CD4-positive, alpha-beta T cell (primary cell): ENCODE measurements around the gene PDGFRB. TPM values are rescaled to one million over a fixed set of nuclear protein-coding genes. Genes with fewer than 3 reads are reported as not detected.
A peak's percentile ranks its signal among the peaks of the same experiment; 100 is the strongest.

Experiments used
- ATAC-seq: fragments of 200-7000 bp; cut with Tn5 transposase; one replicate; pipeline ENCODE4 v1.10.0; 2022; ENCODE audit warnings: mild to moderate bottlenecking; ENCODE audit not compliant: poor library complexity
- CTCF ChIA-PET: fragments of 350-600 bp; sonication (Branson Sonifier 250); formaldehyde crosslinking; loops from one replicate; lab custom pipeline; 2021; ENCODE audit warnings: antibody characterized with exemption, inconsistent platforms; lab: Charles Lee
- POLR2A ChIA-PET: fragments of 350-600 bp; sonication (Branson Sonifier 250); formaldehyde crosslinking; loops from one replicate; lab custom pipeline; 2021; ENCODE audit warnings: antibody characterized with exemption, inconsistent platforms; lab: Charles Lee
- DNase-seq, 14 experiments: peaks; one replicate each; pipeline ENCODE4 v3.0.0-alpha.2; 2013 to 2020; ENCODE audit warnings: mixed read lengths in 2 of 14
- H3K27ac ChIP-seq, 2 donors: one replicate each; pipeline versions ENCODE4 v1.5.1 to v1.7.0; 2013; ENCODE audit warnings: low read length in 2 of 2, low read depth in 1 of 2, mild to moderate bottlenecking in 1 of 2
- H3K27me3 ChIP-seq, 2 experiments: 1 replicate in 1 of 2; 2 replicates in 1 of 2; pipeline versions ENCODE4 v1.6.1 to v1.7.0; 2013; ENCODE audit warnings: low read length in 2 of 2, control low read depth in 1 of 2, mild to moderate bottlenecking in 1 of 2, moderate library complexity in 1 of 2; ENCODE audit not compliant: insufficient read depth in 2 of 2, control insufficient read depth in 1 of 2
- H3K36me3 ChIP-seq: one replicate; pipeline ENCODE4 v1.6.1; 2013; ENCODE audit warnings: low read length, control low read depth; ENCODE audit not compliant: insufficient read depth
- H3K4me1 ChIP-seq: one replicate; pipeline ENCODE4 v1.6.1; 2013; ENCODE audit warnings: low read length, control low read depth; ENCODE audit not compliant: insufficient read depth
- H3K4me3 ChIP-seq: one replicate; pipeline ENCODE4 v1.5.1; 2013; ENCODE audit warnings: mild to moderate bottlenecking, low read length, moderate library complexity
- H3K9me3 ChIP-seq, 2 experiments: 1 replicate in 1 of 2; 2 replicates in 1 of 2; pipeline versions ENCODE4 v1.6.1 to v1.7.0; 2013; ENCODE audit warnings: low read length in 2 of 2, mild to moderate bottlenecking in 2 of 2, control low read depth in 1 of 2, moderate library complexity in 1 of 2; ENCODE audit not compliant: control insufficient read depth in 1 of 2, insufficient read depth in 1 of 2
- H3K27ac Mint-ChIP-seq: one replicate; pipeline ENCODE4 v1.8.0; 2020; ENCODE audit warnings: mixed read lengths
- H3K27me3 Mint-ChIP-seq: one replicate; pipeline ENCODE4 v1.8.0; 2021; ENCODE audit warnings: mixed read lengths
- H3K36me3 Mint-ChIP-seq: one replicate; pipeline ENCODE4 v1.8.0; 2021; ENCODE audit warnings: low read depth, mixed read lengths
- H3K4me1 Mint-ChIP-seq: one replicate; pipeline ENCODE4 v1.8.0; 2021; ENCODE audit warnings: low read depth, mixed read lengths
- H3K4me3 Mint-ChIP-seq: one replicate; pipeline ENCODE4 v1.8.0; 2020; ENCODE audit warnings: mild to moderate bottlenecking, mixed read lengths
- H3K9me3 Mint-ChIP-seq: one replicate; pipeline ENCODE4 v1.8.0; 2020; ENCODE audit warnings: mixed read lengths
- CTCF ChIP-seq: fragments of 200-600 bp; IDR thresholded peaks from one replicate; pipeline ENCODE4 v1.8.0; 2022; ENCODE audit warnings: antibody characterized with exemption, mild to moderate bottlenecking
- intact Hi-C, 2 experiments: fragments of 100-400 bp; cut with DNase I in 1 of 2; cut with micrococcal nuclease in 1 of 2; formaldehyde crosslinking; loops; one replicate each; pipeline versions ENCODE4 v1.15.1 to v1.9.0; 2023 to 2025; cut with DNase I, micrococcal nuclease
- total RNA-seq, 174 experiments: library from RNA in 2 of 174; stranded (reverse) in 2 of 174; gene quantifications; one replicate each; pipeline ENCODE4 v1.2.3 and lab custom pipeline; 2021 to 2026

The PDGFRB gene
- total RNA-seq, 2 experiments from 2014 or later = not detected

DNA sequence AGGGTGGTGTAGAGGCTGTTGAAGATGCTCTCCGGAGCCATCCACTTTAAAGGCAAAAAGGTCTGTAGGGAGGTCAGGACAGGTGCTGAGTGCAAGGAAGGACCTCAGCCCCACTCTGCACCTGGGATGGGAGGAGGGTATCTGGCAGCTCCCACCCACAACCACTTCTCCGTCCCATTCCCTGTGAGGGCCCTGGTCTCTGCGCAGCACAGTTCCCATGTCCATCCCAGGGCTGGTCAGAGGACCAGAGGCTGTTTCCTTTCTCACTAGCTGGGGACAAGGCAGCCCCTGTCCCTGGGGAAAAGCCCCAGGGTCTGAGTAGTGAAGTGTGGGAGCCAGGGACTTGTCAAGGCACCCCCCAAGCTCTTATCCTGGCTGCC lies 35.6 kb downstream of the PDGFRB start:
- H3K27ac Mint-ChIP-seq = no peak overlapping the region
- CTCF ChIA-PET = no interaction called here
- intact Hi-C loops = no loop called here
- no peaks in the 10 kb centered on the region for H3K36me3 Mint-ChIP-seq
- H3K4me3 Mint-ChIP-seq = no peak overlapping the region
- Histone ChIP-seq H3K36me3 (no peaks in the 10 kb centered on the region), H3K27me3 (no peaks in the 10 kb centered on the region), H3K4me1 (no peaks in the 10 kb centered on the region), H3K27ac (no peak overlapping the region), H3K4me3 (no peak overlapping the region), H3K9me3 (no peaks in the 10 kb centered on the region)
- TF ChIP-seq CTCF = no peak
- ATAC-seq (no peak), DNase-seq (peak in 1 of 14 experiments; percentile 23)
- no peaks in the 10 kb centered on the region for H3K4me1 Mint-ChIP-seq
- POLR2A ChIA-PET = no interaction called here
- H3K27me3 Mint-ChIP-seq = no peaks in the 10 kb centered on the region
- H3K9me3 Mint-ChIP-seq = no peaks in the 10 kb centered on the region

DNA sequence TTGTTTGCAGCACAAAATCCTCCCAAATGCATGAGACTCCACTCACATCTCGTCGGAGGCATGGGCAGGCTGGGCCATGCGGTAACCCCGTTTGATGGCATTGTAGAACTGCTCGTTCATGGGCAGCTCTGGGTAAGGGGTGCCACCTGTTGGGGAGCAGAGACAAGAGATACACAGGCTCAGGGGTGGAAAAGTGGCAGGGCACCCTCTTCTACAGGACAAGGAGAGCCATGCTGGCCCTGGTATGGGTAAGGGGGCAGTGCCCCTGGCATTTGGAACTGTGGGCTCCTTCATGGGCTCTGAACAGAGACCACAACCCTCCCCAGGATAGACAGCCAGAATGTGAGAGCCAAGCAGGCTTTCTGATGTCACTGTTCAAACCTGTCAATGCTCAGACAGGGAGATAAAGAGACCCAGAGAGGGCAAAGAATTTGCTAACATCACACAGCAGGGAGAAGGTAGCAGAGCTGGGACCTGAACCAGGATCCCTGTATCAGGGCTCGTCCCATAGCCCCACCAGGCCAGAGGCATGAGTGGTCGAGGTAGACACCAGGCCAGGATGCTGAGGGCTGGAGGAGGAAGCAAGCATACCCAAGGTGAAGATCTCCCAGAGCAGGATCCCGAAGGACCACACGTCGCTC lies 36.1 kb downstream of the PDGFRB start:
- Histone ChIP-seq H3K27ac (no peak overlapping the region), H3K4me1 (no peaks in the 10 kb centered on the region), H3K27me3 (no peaks in the 10 kb centered on the region), H3K36me3 (no peaks in the 10 kb centered on the region), H3K4me3 (no peak overlapping the region), H3K9me3 (no peaks in the 10 kb centered on the region)
- Mint-ChIP-seq H3K9me3 (no peaks in the 10 kb centered on the region), H3K27me3 (no peaks in the 10 kb centered on the region), H3K27ac (no peak overlapping the region), H3K4me1 (no peaks in the 10 kb centered on the region), H3K36me3 (no peaks in the 10 kb centered on the region), H3K4me3 (no peak overlapping the region)
- intact Hi-C loops = no loop called here
- ATAC-seq (no peak), DNase-seq (peak in 1 of 14 experiments; percentile 28)
- ChIA-PET POLR2A (no interaction called here), CTCF (no interaction called here)
- no peak for TF ChIP-seq CTCF

DNA sequence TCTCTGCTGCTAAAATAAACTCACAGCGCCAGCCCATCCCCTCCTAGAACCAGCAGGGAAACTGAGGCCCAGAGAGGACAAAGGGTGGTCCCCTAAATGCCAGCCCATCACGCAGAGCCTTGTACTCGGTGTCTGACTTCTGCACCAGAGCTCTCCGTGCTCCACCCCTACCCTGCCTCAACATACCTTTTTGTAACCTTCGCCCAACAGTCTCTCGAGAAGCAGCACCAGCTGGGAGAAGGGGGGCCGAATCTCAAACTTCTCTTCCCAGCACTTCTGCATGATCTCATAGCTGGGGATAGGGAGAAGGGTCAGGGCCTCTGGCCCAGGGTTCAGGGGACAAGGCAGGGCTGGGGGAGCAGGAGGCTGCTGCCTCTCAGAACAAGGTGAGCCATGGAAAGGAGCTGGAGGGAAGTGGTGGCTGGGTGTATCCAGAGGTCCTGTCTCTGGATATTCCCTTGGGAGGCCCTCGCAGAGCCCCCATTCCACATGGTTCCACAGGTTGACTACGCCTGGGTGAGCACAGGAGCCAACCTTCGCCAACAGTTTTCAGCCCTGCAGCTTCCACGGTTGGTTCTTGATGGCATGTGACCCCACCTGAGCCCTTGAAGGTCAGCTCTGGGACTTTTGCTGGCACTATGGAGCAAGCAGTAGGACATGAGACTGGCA lies 37.0 kb downstream of the PDGFRB start:
- no peaks in the 10 kb centered on the region for H3K27me3 ChIP-seq
- no peaks in the 10 kb centered on the region for H3K36me3 ChIP-seq
- no peaks in the 10 kb centered on the region for H3K4me1 Mint-ChIP-seq
- H3K4me3 Mint-ChIP-seq = no peak overlapping the region
- no peak for TF ChIP-seq CTCF
- DNase-seq = peak in 1 of 14 experiments; percentile 22
- no peaks in the 10 kb centered on the region for H3K9me3 Mint-ChIP-seq
- CTCF ChIA-PET = no interaction called here
- H3K27me3 Mint-ChIP-seq = no peaks in the 10 kb centered on the region
- intact Hi-C loops = no loop called here
- no peak overlapping the region for H3K4me3 ChIP-seq
- H3K27ac Mint-ChIP-seq = no peak overlapping the region
- POLR2A ChIA-PET = no interaction called here
- no peak overlapping the region for H3K27ac ChIP-seq
- no peak for ATAC-seq
- H3K36me3 Mint-ChIP-seq = no peaks in the 10 kb centered on the region
- no peaks in the 10 kb centered on the region for H3K9me3 ChIP-seq
- H3K4me1 ChIP-seq = no peaks in the 10 kb centered on the region
